GM18867 (cell line): ENCODE data around the gene PDXK.
"Not testable (repeated sequence)": the region's sequence is repeated elsewhere in the genome, so short reads cannot be mapped to it uniquely, and the experiment has no call there.

ENCODE experiments used
- ATAC-seq: cut with Tn5 transposase; IDR thresholded peaks from one replicate; pipeline ENCODE4 v1.9.1; 2021; ENCODE audit warnings: mild to moderate bottlenecking, moderate library complexity; ENCODE audit not compliant: unreplicated experiment

Gene PDXK

DNA sequence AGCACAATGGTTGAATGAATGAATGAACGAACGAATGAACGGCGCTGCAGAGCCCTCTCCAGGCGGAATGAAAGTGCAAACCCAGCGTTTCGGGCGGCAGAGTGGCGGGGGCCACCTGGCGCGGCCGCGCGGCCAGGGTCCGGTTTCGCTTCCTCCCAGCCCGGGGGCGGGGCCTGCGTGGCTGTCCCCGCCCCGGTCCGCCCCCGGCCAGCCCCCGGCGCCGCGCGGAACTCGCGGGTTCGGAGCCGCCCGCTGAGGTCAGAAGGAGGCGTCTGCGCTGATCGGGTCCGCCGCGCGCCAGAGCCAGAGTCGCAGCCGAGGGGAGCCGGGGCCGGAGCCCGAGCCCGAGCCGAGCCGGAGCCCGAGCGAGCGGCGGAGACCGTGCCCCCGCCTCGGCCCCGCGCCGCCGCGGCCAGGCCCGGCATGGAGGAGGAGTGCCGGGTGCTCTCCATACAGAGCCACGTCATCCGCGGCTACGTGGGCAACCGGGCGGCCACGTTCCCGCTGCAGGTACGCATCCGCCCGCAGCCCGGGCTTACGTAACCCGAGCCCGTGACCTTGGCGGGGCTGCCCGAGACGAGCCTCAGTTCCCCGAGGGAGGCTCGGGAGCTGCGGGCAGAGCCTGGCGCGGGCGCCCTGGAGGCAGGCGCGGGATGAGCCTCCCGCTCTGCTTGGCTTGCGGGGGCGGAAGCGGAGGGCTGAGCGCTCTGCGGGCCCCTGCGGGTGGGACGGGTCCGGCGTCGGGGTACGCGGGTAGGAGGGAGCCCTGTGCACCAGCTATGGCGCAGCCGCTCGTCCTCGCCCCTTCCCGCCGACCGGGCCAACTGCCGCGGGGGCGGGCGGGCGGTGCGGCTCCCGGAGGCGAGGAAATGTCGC lies at the start of gene PDXK:
Gene PDXK (plus strand): TSS at position 258 of the 876 bp plus-strand sequence. CDS start 166 bp downstream, at position 424.
- ATAC-seq, result peak; percentile 68

DNA sequence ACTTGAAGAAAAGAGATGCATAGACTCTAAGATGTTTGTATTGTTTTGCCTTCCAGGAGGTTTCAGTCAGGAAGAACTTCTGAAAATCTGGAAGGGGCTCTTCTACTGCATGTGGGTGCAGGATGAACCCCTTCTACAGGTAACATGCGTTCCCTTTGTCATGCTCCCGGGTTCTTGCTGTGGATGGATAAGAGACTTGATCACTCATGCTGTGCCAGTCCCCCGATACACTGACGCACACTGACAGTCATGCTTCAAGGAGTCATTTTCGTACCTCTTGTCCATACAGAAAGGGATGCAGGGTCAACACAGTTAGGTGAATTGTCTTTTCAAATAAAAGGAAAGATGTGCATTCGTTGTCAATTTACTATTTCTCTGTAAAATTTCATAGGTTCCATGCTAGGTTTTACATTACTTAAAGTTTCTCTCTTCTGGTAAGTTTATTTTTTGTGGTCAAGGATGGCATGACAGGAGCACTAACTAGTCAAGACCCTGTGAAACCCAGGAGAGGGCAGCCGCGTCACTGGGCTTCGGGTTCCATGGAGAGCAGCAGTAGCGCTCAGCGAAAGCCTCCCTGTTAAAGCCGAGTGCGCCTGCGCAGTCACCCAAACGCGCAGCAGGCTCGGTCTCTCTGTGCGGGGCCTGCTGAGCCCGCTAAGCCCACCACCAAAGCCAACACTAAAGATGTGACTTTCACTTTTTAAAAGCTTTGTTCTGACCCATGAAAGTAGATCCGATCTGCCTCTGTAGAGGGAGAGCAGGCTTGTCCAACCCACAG lies 48.9 kb upstream of the PDXK start:
- no peak for ATAC-seq

DNA sequence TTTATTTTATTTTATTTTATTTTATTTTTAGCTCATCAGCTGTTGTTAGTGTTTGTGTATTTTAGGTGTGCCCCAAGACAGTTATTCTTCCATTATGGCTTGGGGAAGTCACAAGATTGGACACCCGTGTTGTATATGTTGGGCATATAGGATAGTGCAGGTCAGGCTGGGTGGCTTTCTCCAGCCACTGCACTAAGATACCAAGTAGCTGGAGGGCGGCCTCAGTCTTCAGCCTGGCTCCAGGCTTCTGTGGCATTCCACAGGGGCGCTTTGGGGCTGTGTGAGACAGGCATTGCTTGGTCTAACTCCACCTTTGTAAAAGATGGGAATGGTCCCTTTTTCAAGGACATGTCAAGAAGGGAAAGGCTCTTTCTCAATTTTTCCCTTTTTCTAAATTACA lies 43.1 kb upstream of the PDXK start:
- ATAC-seq, result no peak

DNA sequence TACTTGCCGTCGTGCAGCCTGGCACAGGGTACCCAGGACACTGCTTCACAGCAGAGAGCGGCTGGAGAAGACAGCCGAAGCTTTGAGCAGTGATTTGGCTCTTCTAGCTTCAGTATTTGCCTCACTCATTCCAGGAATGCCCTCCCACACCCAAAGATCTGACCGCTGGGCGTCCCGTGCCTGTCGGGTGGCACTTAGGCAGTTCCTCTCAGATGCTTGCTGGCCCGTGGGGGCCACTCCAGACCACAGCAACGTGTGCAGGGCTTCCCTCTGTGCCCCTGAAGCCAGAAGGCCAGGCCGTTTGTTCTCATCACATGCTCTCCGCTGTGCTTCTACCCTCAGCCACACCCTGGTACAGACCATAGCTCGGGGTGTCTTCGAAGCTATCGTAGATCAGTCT lies 42.5 kb upstream of the PDXK start:
- no peak for ATAC-seq

DNA sequence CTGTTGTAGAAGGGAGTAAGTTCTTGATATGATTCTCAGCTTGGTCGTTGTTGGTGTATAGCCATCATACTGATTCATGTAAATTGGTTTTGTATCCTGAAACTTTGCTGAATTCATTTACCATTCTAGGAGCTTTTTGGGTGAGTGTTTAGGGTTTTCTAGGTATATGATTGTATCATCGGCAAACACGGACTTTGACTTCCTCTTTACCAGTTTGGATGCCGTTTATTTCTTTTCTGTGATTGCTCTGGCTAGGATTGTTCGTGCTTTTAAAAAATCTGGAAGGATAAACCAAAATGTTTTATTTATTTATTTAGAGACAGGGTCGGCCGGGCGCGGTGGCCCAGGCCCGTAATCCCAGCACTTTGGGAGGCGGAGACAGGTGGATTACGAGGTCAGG lies 39.0 kb upstream of the PDXK start:
- ATAC-seq, result no peak

DNA sequence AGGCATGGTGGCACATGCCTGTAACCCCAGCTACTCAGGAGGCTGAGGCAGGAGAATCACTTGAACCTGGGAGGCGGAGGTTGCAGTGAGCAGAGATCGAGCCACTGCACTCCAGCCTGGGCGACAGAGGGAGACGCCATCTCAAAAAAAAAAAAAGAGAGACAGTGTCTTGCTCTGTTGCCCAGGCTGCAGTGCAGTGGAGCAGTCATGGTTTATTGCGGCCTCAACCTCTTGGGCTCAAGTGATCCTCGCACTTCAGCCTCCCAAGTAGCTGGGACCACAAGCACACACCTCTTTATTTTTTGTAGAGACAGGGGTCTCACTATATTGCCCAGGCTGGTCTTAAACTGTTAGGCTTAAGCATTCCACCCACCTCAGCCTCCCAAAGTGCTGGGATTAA lies 38.5 kb upstream of the PDXK start:
- ATAC-seq, result not testable (repeated sequence)

DNA sequence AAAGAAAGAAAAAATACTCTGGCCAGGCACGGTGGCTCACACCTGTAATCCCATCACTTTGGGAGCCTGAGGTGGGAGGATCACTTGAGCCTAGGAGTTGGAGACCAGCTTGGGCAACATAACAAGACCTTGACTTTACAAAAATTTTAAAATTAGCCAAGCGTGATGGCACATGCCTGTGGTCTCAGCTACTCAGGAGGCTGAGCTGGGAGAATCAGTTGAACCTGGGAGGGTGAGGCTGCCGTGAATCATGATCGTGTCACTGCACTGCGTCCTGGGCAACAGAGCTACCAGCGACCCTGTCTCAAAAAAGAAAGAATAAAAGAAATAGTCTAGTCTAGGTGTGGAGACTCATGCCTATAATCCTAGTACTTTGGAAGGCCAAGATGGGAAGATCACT lies 37.3 kb upstream of the PDXK start:
- ATAC-seq, result no peak

DNA sequence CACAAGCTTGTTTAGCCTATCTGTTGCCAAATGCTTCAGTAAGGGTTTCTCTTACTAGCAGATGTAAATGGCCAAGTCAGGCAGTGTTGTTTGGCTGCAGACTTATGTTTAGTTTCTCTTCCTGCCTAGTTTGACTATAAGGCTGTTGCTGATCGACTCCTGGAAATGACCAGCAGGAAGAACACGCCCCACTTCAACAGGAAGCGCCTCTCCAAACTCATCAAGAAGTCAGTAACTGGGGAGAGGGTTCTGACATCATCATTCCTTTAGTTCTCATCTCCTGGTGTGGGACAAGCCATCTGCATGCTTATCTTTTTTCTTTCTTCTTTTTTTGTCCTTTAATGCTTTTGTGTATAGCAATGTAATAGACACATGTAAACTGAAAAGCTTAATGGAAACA lies 34.5 kb upstream of the PDXK start:
- ATAC-seq, result no peak

DNA sequence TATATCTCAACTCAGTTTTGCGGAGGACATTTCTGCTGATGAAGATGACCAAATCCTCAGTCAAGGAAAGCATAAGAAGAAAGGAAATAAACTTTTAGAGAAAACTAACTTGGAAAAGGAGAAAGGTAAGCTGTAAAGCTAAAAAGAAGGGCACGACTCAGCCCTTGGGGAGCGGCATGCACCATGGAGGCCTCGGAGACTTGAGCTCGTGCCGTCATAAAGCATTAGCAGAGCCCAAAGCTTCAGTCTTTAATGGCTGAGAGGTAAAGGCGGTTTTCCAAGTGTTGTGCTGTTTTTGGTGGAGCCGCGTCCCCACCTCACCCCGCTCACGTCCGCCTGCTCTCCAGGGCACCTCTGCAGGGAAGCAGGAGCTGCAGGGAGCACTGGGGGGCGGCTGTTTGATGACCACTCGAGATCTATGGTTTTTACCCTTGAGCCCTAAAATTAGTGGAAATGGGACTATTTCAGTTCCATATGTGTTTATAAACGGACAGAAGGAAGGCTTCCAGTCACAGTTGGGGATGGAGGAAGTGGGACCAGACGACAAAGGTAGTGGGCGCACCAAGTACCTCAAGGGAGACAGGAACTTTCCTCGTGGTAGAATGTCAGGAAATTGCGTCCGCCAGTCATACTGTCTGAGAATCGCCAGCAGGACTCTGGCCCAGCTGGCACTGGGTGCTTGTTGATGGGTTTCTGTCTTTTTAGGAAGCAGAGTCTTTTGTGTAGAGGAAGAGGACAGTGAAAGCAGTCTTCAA lies 31.9 kb upstream of the PDXK start:
- ATAC-seq, result no peak

DNA sequence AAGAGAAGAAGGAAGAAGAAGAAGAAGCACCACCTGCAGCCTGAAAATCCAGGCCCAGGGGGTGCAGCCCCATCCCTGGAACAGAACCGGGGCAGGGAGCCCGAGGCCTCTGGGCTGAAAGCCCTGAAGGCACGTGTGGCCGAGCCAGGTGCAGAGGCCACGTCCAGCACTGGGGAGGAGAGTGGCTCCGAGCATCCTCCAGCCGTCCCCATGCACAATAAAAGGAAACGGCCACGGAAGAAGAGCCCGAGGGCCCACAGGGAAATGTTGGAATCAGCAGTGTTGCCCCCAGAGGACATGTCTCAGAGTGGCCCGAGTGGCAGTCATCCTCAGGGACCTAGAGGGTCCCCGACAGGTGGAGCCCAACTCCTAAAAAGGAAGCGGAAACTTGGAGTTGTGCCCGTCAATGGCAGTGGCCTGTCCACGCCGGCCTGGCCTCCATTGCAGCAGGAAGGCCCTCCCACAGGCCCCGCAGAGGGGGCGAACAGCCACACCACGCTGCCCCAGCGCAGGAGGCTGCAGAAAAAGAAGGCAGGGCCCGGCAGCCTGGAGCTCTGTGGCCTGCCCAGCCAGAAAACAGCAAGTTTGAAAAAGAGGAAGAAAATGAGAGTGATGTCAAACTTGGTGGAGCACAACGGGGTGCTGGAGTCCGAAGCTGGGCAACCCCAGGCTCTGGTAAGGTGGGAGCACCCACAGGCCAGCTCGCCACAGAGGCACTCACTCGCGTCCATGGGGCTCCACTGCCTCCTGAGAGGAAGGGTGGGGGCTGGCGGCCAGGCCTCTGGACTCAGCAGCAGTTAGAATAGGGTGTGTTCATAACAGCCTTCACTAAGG lies 31.1 kb upstream of the PDXK start:
- ATAC-seq, result no peak

DNA sequence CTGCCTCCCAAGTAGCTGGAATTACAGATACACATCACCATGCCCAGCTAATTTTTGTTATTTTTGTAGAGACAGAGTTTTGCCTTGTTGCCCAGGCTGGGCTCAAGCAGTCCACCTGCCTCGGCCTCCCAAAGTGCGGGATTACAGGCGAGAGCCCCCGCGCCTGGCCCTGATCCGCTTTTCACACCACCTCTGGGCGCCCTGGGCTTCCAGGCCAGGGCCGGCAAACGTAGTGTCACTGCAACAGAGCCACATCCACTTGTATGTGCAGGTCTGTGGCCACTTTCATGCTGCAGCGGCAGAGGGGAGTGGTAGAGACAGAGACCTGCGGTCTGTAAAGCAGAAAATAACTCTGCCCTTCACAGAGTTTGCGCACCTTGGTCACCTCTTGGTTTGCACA lies 30.0 kb upstream of the PDXK start:
- no peak for ATAC-seq

DNA sequence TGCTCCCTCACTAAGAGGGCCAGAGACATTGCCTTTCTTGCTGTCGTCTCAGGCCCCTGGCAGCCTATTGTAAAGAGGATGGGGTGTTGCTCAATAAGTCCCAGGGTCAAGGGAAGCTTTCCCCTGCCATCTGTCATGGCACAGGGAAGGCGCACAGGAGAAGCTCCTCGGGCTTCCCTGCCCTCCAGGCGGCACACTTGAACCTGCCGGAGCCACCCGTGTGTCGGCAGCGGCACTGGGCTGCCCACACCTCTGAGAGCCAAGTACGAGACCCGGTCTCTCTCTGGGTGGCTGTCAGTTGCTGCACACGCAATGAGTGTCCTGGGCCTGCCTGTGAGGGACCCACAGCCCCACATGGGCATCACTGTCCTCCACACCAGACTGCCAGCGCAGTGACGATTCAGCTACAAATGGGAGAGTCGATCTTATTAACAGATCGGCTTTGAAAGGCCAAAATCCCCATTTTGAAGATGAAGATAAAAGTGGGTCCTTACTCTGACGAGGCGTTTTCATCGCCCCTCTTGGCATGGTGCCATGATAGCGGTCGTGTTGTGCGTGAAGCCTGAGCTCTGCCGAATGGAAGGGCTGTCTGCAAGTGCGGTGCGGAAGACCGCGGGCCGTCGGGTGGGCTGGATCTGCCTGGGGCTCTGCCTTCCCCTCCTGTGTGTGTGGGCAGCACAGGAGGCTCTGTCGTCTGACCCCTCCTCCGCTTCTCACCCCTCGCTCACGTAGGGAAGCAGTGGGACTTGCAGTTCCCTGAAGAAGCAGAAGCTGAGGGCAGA lies 29.2 kb upstream of the PDXK start:
- ATAC-seq, result no peak

DNA sequence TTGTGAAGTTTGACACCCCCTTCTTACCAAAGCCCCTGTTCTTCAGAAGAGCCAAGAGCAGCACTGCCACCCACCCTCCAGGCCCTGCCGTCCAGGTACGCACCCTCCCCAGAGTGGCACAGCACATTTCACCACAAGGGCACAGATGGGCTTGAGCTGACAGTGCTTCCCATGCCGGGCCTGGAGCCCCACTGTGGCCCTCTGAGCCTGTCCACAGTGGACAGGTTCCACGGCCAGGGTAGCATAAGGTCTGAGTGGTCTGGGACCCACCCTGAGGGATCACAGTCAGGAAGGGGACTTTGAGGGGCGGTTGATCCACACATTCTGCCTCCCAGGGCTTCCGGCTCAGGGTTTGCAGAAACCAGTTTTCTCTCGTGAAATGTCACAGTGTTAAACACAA lies 28.6 kb upstream of the PDXK start:
- no peak for ATAC-seq

DNA sequence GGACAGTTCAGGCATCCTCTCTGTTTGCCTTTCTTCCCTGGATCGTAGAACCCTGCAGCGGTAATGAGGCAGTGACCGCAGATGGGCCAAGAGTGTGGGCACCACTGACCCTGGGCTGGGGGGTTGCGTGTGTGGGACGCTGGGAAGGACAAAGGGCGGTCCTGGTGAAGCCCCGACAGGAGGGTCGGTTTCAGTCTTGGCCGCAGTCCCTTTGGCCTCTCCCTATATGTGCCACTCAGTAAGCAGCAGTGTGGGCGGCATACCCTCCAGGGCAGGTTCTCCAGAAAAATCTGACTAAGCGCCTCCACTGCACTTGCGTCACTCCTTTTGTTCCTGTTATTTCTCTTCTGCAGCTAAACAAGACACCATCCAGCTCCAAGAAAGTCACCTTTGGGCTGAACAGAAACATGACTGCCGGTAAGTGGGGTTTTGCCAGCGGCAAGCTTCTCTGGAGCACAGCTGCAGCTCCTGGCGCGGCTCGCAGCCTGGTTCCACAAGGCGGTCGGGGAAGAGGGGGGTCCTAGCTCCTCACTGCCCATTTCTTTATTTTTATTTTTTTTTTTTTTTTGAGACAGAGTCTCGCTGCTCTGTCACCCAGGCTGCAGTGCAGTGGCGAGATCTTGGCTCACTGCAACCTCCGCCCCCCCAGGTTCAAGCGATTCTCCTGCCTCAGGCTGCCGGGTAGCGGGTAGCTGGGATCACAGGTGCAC lies 27.7 kb upstream of the PDXK start:
- no peak for ATAC-seq

DNA sequence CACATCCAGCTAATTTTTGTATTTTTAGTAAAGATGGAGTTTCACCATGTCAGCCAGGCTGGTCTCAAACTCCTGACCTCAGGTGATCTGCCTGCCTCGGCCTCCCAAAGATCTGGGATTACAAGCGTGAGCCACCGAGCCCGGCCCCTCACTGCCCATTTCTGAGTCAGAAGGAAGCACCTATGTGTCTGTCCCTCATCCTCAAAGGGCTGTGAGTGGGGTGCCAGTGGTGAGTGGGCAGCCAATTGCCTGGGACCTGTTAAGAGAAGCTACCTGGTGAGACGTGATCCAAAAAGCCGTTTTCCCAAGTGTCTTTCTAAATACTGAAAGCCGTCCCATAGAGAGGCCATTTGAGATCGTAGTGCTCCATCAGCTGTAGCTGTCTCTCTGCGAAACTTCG lies 27.1 kb upstream of the PDXK start:
- no peak for ATAC-seq

DNA sequence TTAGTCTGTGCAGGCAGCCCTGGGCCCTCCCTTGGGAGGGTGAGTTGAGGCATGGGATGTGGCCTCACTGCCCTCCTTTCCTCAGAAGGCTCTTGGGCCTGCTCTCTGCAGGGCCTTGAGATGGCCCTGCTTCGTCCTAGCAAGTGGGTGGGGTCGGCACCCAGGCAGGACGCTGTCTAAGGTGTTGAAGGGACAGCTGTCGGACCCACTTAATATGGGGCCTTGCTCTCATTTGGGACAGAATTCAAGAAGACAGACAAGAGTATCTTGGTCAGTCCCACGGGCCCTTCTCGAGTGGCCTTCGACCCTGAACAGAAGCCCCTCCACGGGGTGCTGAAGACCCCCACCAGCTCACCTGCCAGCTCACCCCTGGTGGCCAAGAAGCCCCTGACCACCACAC lies 26.0 kb upstream of the PDXK start:
- ATAC-seq, result no peak

DNA sequence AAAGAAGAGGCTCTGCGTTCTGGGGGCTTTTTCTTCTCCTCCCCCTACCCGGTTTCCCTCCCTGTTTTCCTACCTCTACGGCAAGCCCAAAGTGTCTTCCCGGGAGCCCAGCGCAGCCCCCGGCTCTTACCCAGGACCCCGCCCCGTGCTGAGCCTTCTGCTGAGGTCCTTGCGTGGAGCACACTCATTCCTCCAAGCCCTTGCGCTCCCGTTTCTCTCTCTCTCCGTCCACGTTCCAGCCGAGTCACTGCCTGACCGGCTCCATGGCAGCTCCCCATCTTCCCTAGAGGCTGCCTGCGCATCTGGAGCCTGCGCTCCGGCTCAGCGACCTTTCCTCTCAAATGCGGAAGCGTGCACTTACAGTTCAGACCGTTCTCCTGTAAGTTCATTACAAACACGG lies 24.9 kb upstream of the PDXK start:
- ATAC-seq, result no peak

DNA sequence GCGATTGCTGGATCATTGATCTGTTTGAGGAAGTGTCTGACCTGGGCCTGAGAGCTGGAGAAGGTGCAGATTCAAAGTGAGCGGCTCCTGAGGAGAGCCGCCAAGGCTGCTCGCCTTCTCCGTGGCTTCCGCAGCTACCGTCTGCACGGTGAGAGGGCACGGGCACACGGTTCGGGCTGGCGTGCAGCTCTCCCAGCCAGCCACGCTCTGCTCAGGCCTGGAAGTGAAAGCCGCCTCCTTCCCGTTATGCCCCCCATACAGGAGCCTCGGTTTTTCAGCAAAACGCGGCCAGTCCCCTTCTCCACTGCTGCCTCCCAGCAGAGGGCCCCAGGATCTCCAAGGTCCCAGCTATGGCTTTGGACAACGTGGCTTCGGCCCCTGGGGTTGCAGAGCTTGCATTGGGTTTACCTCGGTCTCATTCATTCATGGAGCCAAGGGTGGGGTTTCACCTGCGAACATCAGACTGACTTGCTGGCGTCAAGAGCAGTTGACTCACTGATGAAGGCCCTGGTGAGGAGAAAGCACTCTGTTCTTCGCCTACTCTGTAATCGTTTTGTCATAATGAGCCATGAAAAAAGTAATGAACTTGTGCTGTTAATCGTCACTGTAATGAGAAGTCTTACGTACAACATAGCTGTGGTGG lies 24.4 kb upstream of the PDXK start:
- no peak for ATAC-seq

DNA sequence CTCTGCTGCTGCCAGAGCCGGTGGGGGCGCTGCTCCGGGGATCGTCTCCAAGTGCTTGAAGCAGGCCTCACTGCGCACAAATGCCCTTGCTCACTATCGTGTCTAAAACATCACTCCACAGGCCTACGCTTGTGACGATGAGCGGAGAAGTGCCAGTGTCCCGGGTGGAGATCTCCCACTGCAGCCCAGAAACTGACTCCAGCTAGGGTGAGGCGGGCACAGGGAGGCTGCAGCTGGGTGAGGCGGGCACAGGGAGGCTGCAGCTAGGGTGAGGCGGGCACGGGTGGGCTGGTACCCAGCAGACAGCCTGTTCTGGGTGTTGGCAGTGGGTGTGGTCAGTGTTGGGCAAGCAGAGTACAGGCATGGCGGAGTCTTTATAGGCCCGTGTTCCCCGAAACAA lies 22.7 kb upstream of the PDXK start:
- ATAC-seq, result no peak
